ENCODE results near the gene SMIM28. TPM values are rescaled to one million over a fixed set of nuclear protein-coding genes. Genes with fewer than 3 reads are reported as not detected.

SMIM28 gene
- total RNA-seq, 2 donors from 2014 or later = not detected

- Mint-ChIP-seq H3K27ac (no peak overlapping the region), H3K36me3 (no peaks in the 10 kb centered on the region), H3K9me3 (no peaks in the 10 kb centered on the region)
- ATAC-seq (no peak), DNase-seq (ENCODE audit: low spot score in 2 of 2) (no peak)
Observed at GRCh38 chr6:138397128-138398122, 19.7 kb downstream of the SMIM28 start.

GRCh38 chr6:138400326-138400725 is 22.6 kb downstream of the SMIM28 start:
- DNase-seq (ENCODE audit: low spot score in 2 of 2) (no peak), ATAC-seq (no peak)
- Mint-ChIP-seq H3K9me3 (no peaks in the 10 kb centered on the region), H3K27ac (no peak overlapping the region), H3K36me3 (peaks cover 0 to 6% of the 10 kb centered on the region in 2 donors)

- Mint-ChIP-seq H3K27ac (no peak overlapping the region), H3K36me3 (peaks cover 0 to 17% of the 10 kb centered on the region in 2 donors), H3K9me3 (no peaks in the 10 kb centered on the region)
- ATAC-seq = no peak
- no peak for DNase-seq (ENCODE audit: low spot score in 2 of 2)
Observed at GRCh38 chr6:138401960-138402837, 24.5 kb downstream of the SMIM28 start.

GRCh38 chr6:138402838-138403187 is 25.1 kb downstream of the SMIM28 start:
- peak overlapping the region in 1 of 2 donors; percentile 76 for H3K27ac Mint-ChIP-seq

GRCh38 chr6:138403324-138403800 is 25.7 kb downstream of the SMIM28 start:
- no peaks in the 10 kb centered on the region for H3K9me3 Mint-ChIP-seq
- peaks cover 0 to 21% of the 10 kb centered on the region in 2 donors for H3K36me3 Mint-ChIP-seq
- H3K27ac Mint-ChIP-seq = peak overlapping the region in 1 of 2 donors; percentile 76
- DNase-seq (ENCODE audit: low spot score in 2 of 2) (peak in 1 of 2 donors; percentile 38), ATAC-seq (peak; percentile 29 to 54)

More at GRCh38 chr6:138402838-138403187, 25.1 kb downstream of the SMIM28 start:
- Mint-ChIP-seq H3K9me3 (no peaks in the 10 kb centered on the region), H3K36me3 (peaks cover 0 to 17% of the 10 kb centered on the region in 2 donors)
- DNase-seq (ENCODE audit: low spot score in 2 of 2) (no peak), ATAC-seq (no peak)

GRCh38 chr6:138403801-138404665 is 26.3 kb downstream of the SMIM28 start, which contains the start of gene HEBP2:
Gene HEBP2 (plus strand): TSS chr6:138404223. CDS start chr6:138404496, 273 bp downstream.
- H3K9me3 Mint-ChIP-seq = no peaks in the 10 kb centered on the region
- H3K27ac Mint-ChIP-seq = peak within 1 kb of the TSS; percentile 76 to 77
- DNase-seq (ENCODE audit: low spot score in 2 of 2) = peak; percentile 85 to 92
- peaks cover 5 to 28% of the 10 kb centered on the region in 2 donors for H3K36me3 Mint-ChIP-seq
- peak; percentile 89 to 92 for ATAC-seq

GRCh38 chr6:138404666-138405337 is 27.1 kb downstream of the SMIM28 start:
- DNase-seq (ENCODE audit: low spot score in 2 of 2) = peak in 1 of 2 donors; percentile 28
- H3K36me3 Mint-ChIP-seq = peaks cover 9 to 36% of the 10 kb centered on the region in 2 donors
- H3K27ac Mint-ChIP-seq = peak overlapping the region; percentile 32 to 77
- no peaks in the 10 kb centered on the region for H3K9me3 Mint-ChIP-seq
- peak in 1 of 2 donors; percentile 8 for ATAC-seq

- H3K9me3 Mint-ChIP-seq = no peaks in the 10 kb centered on the region
- H3K27ac Mint-ChIP-seq = no peak overlapping the region
- no peak for DNase-seq (ENCODE audit: low spot score in 2 of 2)
- ATAC-seq = no peak
- peaks cover 12 to 39% of the 10 kb centered on the region in 2 donors for H3K36me3 Mint-ChIP-seq
Observed at GRCh38 chr6:138405816-138406413, 28.2 kb downstream of the SMIM28 start.

- Mint-ChIP-seq H3K9me3 (no peaks in the 10 kb centered on the region), H3K36me3 (peaks cover 15 to 39% of the 10 kb centered on the region in 2 donors), H3K27ac (no peak overlapping the region)
- ATAC-seq (no peak), DNase-seq (ENCODE audit: low spot score in 2 of 2) (no peak)
Observed at GRCh38 chr6:138406443-138406842, 28.7 kb downstream of the SMIM28 start.

GRCh38 chr6:138410048-138410735 is 32.5 kb downstream of the SMIM28 start:
- ATAC-seq (no peak), DNase-seq (ENCODE audit: low spot score in 2 of 2) (no peak)
- H3K27ac Mint-ChIP-seq = peak overlapping the region; percentile 0 to 61
- peaks cover 26 to 45% of the 10 kb centered on the region in 2 donors for H3K36me3 Mint-ChIP-seq
- H3K9me3 Mint-ChIP-seq = no peaks in the 10 kb centered on the region

GRCh38 chr6:138410972-138411880 is 33.5 kb downstream of the SMIM28 start:
- DNase-seq (ENCODE audit: low spot score in 2 of 2) = peak in 1 of 2 donors; percentile 10
- H3K9me3 Mint-ChIP-seq = no peaks in the 10 kb centered on the region
- peak overlapping the region; percentile 52 to 78 for H3K27ac Mint-ChIP-seq
- peaks cover 31 to 39% of the 10 kb centered on the region in 2 donors for H3K36me3 Mint-ChIP-seq
- ATAC-seq = peak; percentile 90 to 92

- no peak for DNase-seq (ENCODE audit: low spot score in 2 of 2)
- peaks cover 34 to 46% of the 10 kb centered on the region in 2 donors for H3K36me3 Mint-ChIP-seq
- H3K9me3 Mint-ChIP-seq = peaks cover 0 to 15% of the 10 kb centered on the region in 2 donors
Observed at GRCh38 chr6:138415125-138415524, 37.4 kb downstream of the SMIM28 start.

GRCh38 chr6:138416206-138416605 is 38.5 kb downstream of the SMIM28 start:
- peaks cover 34 to 45% of the 10 kb centered on the region in 2 donors for H3K36me3 Mint-ChIP-seq

More at GRCh38 chr6:138415125-138415524, 37.4 kb downstream of the SMIM28 start:
- H3K27ac Mint-ChIP-seq = no peak overlapping the region
- no peak for ATAC-seq

More at GRCh38 chr6:138416206-138416605, 38.5 kb downstream of the SMIM28 start:
- ATAC-seq (no peak), DNase-seq (ENCODE audit: low spot score in 2 of 2) (no peak)
- peaks cover 0 to 15% of the 10 kb centered on the region in 2 donors for H3K9me3 Mint-ChIP-seq
- H3K27ac Mint-ChIP-seq = peak overlapping the region in 1 of 2 donors; percentile 52

All from activated naive CD4-positive, alpha-beta T cell treated with anti-CD3 and anti-CD28 coated beads, Interleukin-2, amount 50 U/mL, for 72 hours (primary cell).